Measurements from ENCODE around the gene NR6A1.

GRCh38 chr9:124671861-124672260 lies 99.2 kb downstream of the NR6A1 start:
- TF ChIP-seq POLR2A (IDR thresholded peaks at IDR 0.05; ENCODE audit: low read depth) (no peak), CTCF (IDR thresholded peaks at IDR 0.05) (no peak)

Measured in esophagus muscularis mucosa (tissue), 3 donors.